ENCODE data around the gene OSM. TPM values are rescaled to one million over a fixed set of nuclear protein-coding genes. Genes with fewer than 3 reads are reported as not detected.
"Not testable (repeated sequence)": the region's sequence is repeated elsewhere in the genome, so short reads cannot be mapped to it uniquely, and the experiment has no call there.

OSM gene
- total RNA-seq, 2 experiments from 2014 or later = 103 to 107 TPM

DNA sequence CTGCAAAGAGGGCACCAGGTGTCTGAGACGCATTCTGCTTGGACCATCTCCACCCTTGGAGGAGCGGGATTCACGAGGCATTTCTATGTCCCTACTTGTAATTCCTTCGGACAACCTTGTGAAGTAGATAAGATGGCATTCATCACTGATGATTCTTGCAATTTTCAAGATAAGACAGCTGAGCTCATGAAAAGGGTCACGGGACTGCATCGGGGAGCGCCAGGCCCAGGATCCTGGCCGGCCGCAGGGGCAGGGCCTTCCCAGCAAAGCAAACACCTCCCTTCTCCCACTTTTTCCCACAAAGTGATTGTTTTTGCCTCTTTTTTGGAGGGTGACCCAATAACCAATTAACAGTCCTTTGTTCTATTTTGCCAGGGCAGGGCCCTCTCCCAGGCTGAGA lies 28.5 kb downstream of the OSM start:
- Mint-ChIP-seq H3K27ac (no peak overlapping the region), H3K9me3 (no peaks in the 10 kb centered on the region), H3K27me3 (no peaks in the 10 kb centered on the region), H3K4me3 (no peak overlapping the region), H3K36me3 (ENCODE audit: low read depth) (peaks cover 25% of the 10 kb centered on the region), H3K4me1 (peaks cover 39% of the 10 kb centered on the region)
- no peak for DNase-seq
- POLR2A ChIA-PET = interaction anchor here (0.8 to 4.2 kb wide), 10 partner anchors 17 to 117 kb away, joined by 3 to 18 read pairs (median 4); no protein-coding TSS in a partner anchor
- CTCF ChIA-PET = interaction anchor here (0.8 kb wide), 1 partner anchor 130 kb away, joined by 4 read pairs; no protein-coding TSS in a partner anchor

DNA sequence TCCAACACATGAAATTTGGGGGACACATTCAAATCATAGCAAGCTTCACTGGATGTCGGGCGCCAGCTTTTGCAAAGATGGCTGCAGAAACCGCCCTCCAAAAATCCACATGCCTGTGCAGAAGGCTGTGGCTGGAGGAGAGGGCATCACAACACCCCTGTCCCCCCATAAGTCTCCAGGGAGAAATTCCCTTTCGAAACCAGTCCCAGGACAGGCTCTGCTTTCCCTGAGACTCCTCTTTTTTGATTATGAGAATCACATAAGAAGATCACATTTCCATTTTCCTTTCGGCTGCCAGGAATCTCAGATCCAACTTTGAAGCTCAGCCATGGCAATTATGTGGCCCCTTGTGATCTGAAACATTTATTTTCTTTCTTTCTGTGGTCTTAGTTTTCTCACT lies 29.8 kb downstream of the OSM start:
- Mint-ChIP-seq H3K4me3 (no peak overlapping the region), H3K36me3 (ENCODE audit: low read depth) (peaks cover 16% of the 10 kb centered on the region), H3K9me3 (no peaks in the 10 kb centered on the region), H3K4me1 (peaks cover 30% of the 10 kb centered on the region), H3K27me3 (no peaks in the 10 kb centered on the region), H3K27ac (no peak overlapping the region)
- no peak for DNase-seq
- ChIA-PET POLR2A (interaction anchor here (1.0 to 4.2 kb wide), 5 partner anchors 9 to 70 kb away, joined by 3 to 18 read pairs (median 5); no protein-coding TSS in a partner anchor), CTCF (interaction anchor here (1.4 kb wide), 1 partner anchor 115 kb away, joined by 3 read pairs; no protein-coding TSS in a partner anchor)

DNA sequence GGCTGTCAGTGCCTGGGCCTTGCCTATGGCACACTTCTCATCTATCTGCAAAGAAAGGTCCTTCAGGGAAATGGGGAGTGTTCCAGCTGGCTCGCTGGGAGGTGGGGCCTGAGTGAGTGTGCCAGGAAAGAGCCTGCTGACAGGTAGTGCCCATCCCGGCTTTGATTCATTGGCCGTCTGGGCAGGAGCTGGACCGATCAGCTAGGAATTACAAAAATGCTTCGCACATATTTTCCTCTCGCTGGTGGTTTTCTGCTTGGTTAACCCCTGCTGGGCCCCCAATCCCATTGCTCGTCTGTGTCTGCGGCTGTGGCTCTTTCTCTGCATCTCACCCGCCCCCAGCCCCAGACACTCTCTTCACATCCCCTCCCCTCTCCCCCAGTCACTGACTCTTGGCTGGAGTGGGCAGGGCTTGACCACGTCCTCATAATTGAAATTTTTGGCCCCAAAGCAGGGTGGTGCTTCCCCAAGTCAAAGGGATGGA lies 30.9 kb downstream of the OSM start:
- no peak for DNase-seq
- Mint-ChIP-seq H3K36me3 (ENCODE audit: low read depth) (peaks cover 8% of the 10 kb centered on the region), H3K27ac (no peak overlapping the region), H3K4me3 (no peak overlapping the region), H3K4me1 (peaks cover 22% of the 10 kb centered on the region), H3K9me3 (no peaks in the 10 kb centered on the region), H3K27me3 (no peaks in the 10 kb centered on the region)
- ChIA-PET CTCF (no interaction called here), POLR2A (interaction anchor here (2.0 to 4.2 kb wide), 2 partner anchors 10 to 47 kb away, joined by 8 to 18 read pairs; no protein-coding TSS in a partner anchor)

GRCh38 chr22:30234786-30235470 lies 31.7 kb downstream of the OSM start:
- no peaks in the 10 kb centered on the region for H3K27me3 Mint-ChIP-seq
- DNase-seq = no peak
- H3K27ac Mint-ChIP-seq = no peak overlapping the region
- ChIA-PET POLR2A (interaction anchor here (0.9 to 2.0 kb wide), 2 partner anchors 9 to 38 kb away, joined by 3 to 8 read pairs; no protein-coding TSS in a partner anchor), CTCF (interaction anchor here (0.6 kb wide), 1 partner anchor 21 kb away, joined by 3 read pairs; no protein-coding TSS in a partner anchor)
- H3K4me1 Mint-ChIP-seq = peaks cover 17% of the 10 kb centered on the region
- H3K9me3 Mint-ChIP-seq = no peaks in the 10 kb centered on the region
- H3K36me3 Mint-ChIP-seq (ENCODE audit: low read depth) = peaks cover 3% of the 10 kb centered on the region
- no peak overlapping the region for H3K4me3 Mint-ChIP-seq

DNA sequence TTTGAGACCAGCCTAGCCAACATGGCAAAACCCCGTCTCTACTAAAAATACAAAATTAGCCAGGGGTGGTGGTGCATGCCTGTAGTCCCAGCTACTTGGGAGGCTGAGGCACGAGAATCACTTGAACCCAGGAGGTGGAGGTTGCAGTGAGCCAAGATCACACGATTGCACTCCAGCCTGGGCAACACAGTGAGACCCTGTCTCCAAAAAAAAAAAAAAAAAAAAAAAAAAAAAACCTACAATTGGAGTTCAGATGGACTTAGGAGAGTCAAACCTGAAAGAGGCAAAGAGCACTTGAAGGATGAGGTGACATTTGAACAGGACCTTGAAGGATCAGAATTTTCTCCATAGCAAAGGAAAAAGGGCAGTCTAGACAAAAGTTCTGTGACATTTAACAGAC lies 32.3 kb downstream of the OSM start:
- DNase-seq; H3K36me3 Mint-ChIP-seq (ENCODE audit: low read depth); H3K9me3 Mint-ChIP-seq; H3K27ac Mint-ChIP-seq; H3K27me3 Mint-ChIP-seq; H3K4me3 Mint-ChIP-seq: not testable (repeated sequence)
- H3K4me1 Mint-ChIP-seq = peaks cover 18% of the 10 kb centered on the region
- ChIA-PET CTCF (interaction anchor here (0.6 kb wide), 1 partner anchor 22 kb away, joined by 3 read pairs; no protein-coding TSS in a partner anchor), POLR2A (interaction anchor here (0.9 to 2.0 kb wide), 2 partner anchors 8 to 38 kb away, joined by 3 to 8 read pairs; no protein-coding TSS in a partner anchor)

GRCh38 chr22:30233582-30233981 lies 33.1 kb downstream of the OSM start:
- no peaks in the 10 kb centered on the region for H3K27me3 Mint-ChIP-seq
- H3K4me3 Mint-ChIP-seq = no peak overlapping the region
- DNase-seq = no peak
- peaks cover 14% of the 10 kb centered on the region for H3K4me1 Mint-ChIP-seq
- H3K36me3 Mint-ChIP-seq (ENCODE audit: low read depth) = no peaks in the 10 kb centered on the region
- CTCF ChIA-PET = no interaction called here
- H3K27ac Mint-ChIP-seq = no peak overlapping the region
- H3K9me3 Mint-ChIP-seq = no peaks in the 10 kb centered on the region
- POLR2A ChIA-PET = interaction anchor here (2.0 kb wide), 1 partner anchor 7 kb away, joined by 8 read pairs; no protein-coding TSS in a partner anchor

DNA sequence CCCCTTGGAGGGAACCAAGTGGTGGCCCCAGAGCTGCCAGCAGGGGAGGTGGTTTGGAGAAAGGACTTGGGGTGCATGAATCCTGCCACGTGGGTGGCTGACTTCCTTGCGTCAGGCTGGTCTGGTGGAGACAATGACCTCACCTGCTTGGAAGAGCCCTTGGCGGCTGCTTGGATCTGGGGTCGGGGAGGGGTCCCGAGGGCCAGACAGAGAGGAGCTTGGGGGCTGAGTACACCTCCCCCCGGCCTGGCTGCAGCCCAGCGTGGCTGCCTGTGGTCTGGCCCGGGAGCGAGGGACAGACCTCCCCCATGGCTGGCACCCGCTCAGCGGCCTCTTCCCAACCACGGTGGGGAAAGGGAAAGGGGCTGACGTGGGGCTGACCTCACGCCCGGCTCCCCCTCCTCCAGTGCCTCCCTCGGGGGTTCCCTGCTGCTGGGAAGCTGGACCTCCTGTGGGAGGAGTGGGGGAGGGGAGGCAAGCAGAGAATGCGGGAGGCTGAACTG lies 33.9 kb downstream of the OSM start:
- DNase-seq = no peak
- H3K27ac Mint-ChIP-seq = no peak overlapping the region
- POLR2A ChIA-PET = no interaction called here
- H3K36me3 Mint-ChIP-seq (ENCODE audit: low read depth) = no peaks in the 10 kb centered on the region
- CTCF ChIA-PET = no interaction called here
- no peaks in the 10 kb centered on the region for H3K27me3 Mint-ChIP-seq
- H3K9me3 Mint-ChIP-seq = no peaks in the 10 kb centered on the region
- H3K4me1 Mint-ChIP-seq = peaks cover 18% of the 10 kb centered on the region
- H3K4me3 Mint-ChIP-seq = no peak overlapping the region

DNA sequence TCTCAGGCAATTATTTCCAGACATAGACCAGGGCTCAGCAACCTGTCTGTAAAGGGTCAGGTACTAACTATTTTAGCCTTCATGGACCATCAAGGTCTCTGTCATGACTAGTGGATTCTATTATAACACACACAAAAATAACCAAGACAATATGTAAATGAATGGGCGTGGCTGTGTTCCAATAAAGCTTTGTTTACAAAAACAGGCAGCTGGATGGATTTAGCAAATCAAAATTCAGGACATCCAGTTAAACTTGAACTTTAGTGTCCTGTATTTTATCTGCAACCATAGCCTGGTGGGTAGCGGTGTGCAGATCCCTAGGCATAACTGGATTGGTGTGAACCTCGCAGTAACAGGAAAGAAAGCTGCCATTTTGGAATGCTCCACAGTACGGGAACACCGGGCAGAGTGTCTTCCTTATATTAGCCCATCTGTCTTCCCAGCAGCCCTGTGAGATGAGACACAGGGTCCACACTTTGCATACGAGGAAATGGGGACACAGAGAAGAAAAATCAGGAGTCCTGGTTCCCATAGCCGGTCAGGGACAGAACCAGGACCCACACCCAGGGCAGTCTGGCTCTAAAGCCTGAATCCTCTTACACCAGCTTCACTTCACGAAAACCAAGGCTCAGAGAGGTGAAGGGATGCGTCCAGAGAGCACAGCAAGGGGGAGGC lies 35.7 kb downstream of the OSM start:
- Mint-ChIP-seq H3K27ac (no peak overlapping the region), H3K36me3 (ENCODE audit: low read depth) (no peaks in the 10 kb centered on the region), H3K4me1 (peaks cover 29% of the 10 kb centered on the region), H3K27me3 (no peaks in the 10 kb centered on the region), H3K4me3 (no peak overlapping the region), H3K9me3 (no peaks in the 10 kb centered on the region)
- CTCF ChIA-PET = interaction anchor here (1.0 kb wide), 1 partner anchor 53 kb away, joined by 3 read pairs; no protein-coding TSS in a partner anchor
- POLR2A ChIA-PET = no interaction called here
- no peak for DNase-seq

DNA sequence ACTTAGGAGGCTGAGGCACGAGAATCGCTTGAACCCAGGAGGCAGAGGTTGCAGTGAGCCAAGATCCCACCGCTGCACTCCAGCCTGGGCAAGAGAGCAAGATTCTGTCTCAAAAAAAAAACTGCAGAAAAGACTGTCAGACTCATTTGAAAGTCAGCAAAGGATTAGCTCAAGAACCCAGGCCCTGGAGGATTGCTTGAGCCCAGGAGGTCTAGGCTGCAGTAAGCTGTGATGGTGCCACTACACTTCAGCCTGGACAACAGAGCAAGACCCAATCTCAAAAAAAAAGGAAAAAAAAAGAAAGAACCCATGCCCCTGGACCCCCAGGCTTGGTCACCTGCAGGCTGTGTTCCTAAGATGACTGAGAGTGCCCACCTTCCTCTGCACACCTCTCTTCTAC lies 36.3 kb downstream of the OSM start:
- no peak for DNase-seq
- no peaks in the 10 kb centered on the region for H3K9me3 Mint-ChIP-seq
- no peaks in the 10 kb centered on the region for H3K27me3 Mint-ChIP-seq
- CTCF ChIA-PET = interaction anchor here (1.0 kb wide), 1 partner anchor 52 kb away, joined by 3 read pairs; no protein-coding TSS in a partner anchor
- H3K4me3 Mint-ChIP-seq = no peak overlapping the region
- H3K4me1 Mint-ChIP-seq = peaks cover 34% of the 10 kb centered on the region
- POLR2A ChIA-PET = no interaction called here
- H3K36me3 Mint-ChIP-seq (ENCODE audit: low read depth) = no peaks in the 10 kb centered on the region
- H3K27ac Mint-ChIP-seq = no peak overlapping the region

- ChIA-PET POLR2A (interaction anchor here (0.5 kb wide), 1 partner anchor 8 kb away, joined by 3 read pairs; no protein-coding TSS in a partner anchor), CTCF (interaction anchor here (0.6 kb wide), 1 partner anchor 818 kb away, joined by 3 read pairs; no protein-coding TSS in a partner anchor)
- H3K4me3 Mint-ChIP-seq = no peak overlapping the region
- H3K4me1 Mint-ChIP-seq = peaks cover 50% of the 10 kb centered on the region
- H3K27ac Mint-ChIP-seq = no peak overlapping the region
- no peak for DNase-seq
- no peaks in the 10 kb centered on the region for H3K27me3 Mint-ChIP-seq
- no peaks in the 10 kb centered on the region for H3K36me3 Mint-ChIP-seq (ENCODE audit: low read depth)
- no peaks in the 10 kb centered on the region for H3K9me3 Mint-ChIP-seq
These were observed 37.9 kb downstream of the OSM start for GRCh38 chr22:30228509-30229359.

DNA sequence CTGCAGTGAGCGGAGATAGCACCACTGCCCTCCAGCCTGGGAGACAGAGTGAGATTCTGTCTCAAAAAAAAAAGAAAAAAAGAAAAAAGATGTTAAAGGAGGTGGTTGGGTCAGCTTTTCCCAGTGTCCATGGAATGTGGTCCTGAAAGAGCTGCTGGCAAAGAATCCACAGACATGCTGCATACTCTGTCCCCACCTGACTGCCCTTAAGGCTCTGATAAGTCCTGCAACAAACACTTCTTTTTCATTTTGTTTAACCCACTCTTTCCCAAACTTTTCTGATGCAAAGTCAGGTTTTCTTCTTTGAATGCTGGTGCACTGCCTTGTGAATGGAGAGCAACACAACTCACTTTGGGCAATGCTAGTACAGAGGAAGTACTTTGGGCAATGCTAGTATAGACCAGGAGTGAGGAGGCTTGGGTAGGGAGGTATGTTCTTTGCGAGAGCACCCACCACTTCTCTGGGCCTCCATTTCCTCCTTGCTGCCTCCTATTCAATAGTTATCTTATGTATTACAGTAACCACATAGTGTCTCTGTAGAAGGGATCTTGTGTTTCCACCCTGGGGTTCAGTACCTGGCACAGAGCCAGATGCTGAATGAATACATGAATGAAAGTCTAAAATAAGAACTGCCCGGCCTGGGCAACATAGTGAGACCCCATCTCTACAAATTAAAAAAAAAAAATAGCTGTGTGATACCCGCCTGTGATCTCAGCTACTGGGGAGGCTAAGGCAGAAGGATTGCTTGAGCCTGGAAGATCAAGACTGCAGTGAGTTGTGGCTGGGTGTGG lies 39.0 kb downstream of the OSM start:
- H3K27ac Mint-ChIP-seq = no peak overlapping the region

More for the DNA sequence above, 39.0 kb downstream of the OSM start:
- no peak for DNase-seq
- no peaks in the 10 kb centered on the region for H3K27me3 Mint-ChIP-seq
- H3K4me3 Mint-ChIP-seq = no peak overlapping the region
- H3K36me3 Mint-ChIP-seq (ENCODE audit: low read depth) = no peaks in the 10 kb centered on the region
- CTCF ChIA-PET = interaction anchor here (1.4 kb wide), 1 partner anchor 28 kb away, joined by 4 read pairs; no protein-coding TSS in a partner anchor
- H3K4me1 Mint-ChIP-seq = peaks cover 61% of the 10 kb centered on the region
- POLR2A ChIA-PET = interaction anchor here (0.5 kb wide), 1 partner anchor 9 kb away, joined by 3 read pairs; no protein-coding TSS in a partner anchor
- H3K9me3 Mint-ChIP-seq = no peaks in the 10 kb centered on the region

Data from activated CD4-positive, alpha-beta memory T cell treated with anti-CD3 and anti-CD28 coated beads, Interleukin-2, amount 10 ng/mL, durations not matched to agents 7 days and 5 days (primary cell).